Epithelial cell of alveolus of lung (primary cell): ENCODE results near the gene SLC44A4. TPM values are rescaled to one million over a fixed set of nuclear protein-coding genes. Genes with fewer than 3 reads are reported as not detected.

Experiments
- total RNA-seq: library from RNA; depleted of rRNA; stranded (reverse); fragments of >200 nt; gene quantifications from 2 replicates; pipeline ENCODE4 v1.2.1, GENCODE V29; 2015

The SLC44A4 gene
- total RNA-seq = 1.0 TPM in 1 of 2 replicates, not detected in the other

DNA sequence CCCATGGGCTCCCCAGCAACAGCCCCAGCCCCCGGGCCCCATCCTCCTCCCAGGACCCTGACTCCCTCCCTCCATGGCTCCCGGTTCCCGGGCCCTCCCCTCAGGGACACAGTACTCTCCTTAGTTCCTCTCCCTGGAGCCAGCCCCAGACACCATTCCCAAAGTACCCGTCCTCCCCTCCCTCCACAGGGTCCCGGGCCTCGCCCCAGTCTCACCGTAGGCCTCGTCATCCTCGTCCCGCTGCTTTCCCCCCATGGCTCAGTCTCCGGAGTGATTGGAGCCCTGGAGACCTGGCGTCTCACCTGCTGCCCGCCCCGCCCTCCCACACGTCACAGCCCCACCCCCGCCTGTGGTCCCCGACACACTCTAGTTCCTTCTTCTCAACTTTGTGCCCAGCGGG is at the start of gene SLC44A4:
Gene SLC44A4 (minus strand): TSS at position 272 of the 400 bp plus-strand sequence. CDS start 17 bp downstream, at position 255.

DNA sequence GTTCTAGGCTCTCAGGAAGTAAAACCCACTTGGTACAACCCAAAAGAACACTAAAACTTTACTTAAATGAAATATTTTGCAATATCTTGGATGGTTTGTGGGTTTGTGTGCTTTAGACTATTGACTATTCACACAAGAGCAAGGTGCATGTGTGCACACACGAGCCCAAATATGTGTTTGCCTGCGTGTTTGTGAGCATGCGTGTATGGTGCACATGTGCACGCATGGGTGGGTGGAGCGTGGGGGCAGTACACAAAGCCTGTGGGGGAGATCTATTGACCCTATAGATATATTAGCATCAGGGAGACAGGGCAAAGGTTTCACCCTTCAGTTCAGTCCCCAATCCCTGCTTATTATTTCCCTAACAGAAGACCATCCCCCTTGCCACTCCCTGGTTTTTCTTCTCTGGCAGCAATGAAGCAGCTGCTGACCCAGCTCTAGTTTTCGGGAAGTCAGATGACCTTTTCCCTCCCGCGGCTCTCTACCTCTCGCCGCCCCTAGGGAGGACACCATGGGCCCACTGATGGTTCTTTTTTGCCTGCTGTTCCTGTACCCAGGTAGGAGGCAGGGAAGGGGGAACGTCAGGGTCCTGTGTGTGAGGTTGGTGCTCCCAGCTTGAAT is 48.6 kb upstream of the SLC44A4 start, which contains the start of gene C2:
Gene C2 (plus strand): TSS at position 476 of the 621 bp plus-strand sequence. CDS start 36 bp downstream, at position 512.

DNA sequence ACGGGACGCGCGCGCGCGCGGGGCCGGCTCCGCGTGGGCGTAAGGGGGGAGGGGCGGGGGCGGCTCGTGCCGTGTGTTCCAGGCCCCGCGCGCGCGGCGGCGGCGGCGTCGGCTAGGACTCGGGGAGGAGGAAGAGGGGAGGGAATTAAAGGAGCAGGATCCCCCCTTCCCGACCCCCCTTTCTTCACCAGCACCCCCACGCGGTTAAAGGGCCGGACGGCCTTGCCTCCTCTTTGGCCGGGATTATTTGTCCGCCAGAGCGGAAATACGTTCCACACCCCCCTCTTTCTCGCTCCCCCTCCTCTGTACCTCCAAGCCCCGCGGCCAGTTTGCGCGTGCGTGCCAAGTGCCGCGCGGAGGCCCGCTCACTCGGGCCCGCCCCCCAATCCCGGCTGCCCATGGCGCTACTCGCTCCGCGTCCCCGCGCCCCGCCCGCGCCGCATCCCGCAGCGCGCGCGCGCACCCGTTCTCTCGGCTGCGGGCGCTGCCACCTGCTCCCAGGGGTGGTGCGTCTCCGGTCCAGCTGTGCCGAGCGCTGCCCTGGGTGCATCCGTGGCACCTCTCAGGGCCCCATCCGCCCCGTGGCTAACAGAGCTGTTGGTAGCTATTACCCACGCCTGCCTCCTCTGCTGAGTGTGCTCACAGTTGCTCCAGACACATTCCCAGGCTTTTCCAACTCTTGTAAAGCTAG is 23.3 kb upstream of the SLC44A4 start, which contains the start of gene ZBTB12:
Gene ZBTB12 (minus strand): TSS at position 134 of the 691 bp plus-strand sequence. CDS start 781 bp downstream, outside the sequence.

GRCh38 chr6:31897612-31898382 is 19.0 kb upstream of the SLC44A4 start, which contains the start of gene EHMT2:
EHMT2 (minus strand) TSS chr6:31897698; CDS start chr6:31897677, 21 bp downstream.

GRCh38 chr6:31862344-31863235 is 16.2 kb downstream of the SLC44A4 start, which contains the start of gene NEU1:
NEU1 (minus strand) TSS chr6:31862821; CDS start chr6:31862776, 45 bp downstream.

GRCh38 chr6:31827286-31828079 is 51.3 kb downstream of the SLC44A4 start, which contains the start of gene HSPA1B:
HSPA1B (plus strand) TSS chr6:31827738; CDS start chr6:31827951, 213 bp downstream.

DNA sequence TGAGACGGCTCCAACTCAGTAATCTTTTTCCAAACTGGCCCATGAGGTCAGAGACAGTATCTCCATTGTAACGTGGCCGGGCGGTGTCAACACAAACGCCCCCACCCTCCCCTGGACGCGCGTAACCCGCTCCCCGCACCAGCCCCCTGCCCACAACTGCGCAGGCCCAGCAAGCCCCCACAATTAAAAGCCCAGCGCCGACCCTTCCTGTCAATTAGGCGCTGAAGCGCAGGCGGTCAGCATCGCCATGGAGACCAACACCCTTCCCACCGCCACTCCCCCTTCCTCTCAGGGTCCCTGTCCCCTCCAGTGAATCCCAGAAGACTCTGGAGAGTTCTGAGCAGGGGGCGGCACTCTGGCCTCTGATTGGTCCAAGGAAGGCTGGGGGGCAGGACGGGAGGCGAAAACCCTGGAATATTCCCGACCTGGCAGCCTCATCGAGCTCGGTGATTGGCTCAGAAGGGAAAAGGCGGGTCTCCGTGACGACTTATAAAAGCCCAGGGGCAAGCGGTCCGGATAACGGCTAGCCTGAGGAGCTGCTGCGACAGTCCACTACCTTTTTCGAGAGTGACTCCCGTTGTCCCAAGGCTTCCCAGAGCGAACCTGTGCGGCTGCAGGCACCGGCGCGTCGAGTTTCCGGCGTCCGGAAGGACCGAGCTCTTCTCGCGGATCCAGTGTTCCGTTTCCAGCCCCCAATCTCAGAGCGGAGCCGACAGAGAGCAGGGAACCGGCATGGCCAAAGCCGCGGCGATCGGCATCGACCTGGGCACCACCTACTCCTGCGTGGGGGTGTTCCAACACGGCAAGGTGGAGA is 63.6 kb downstream of the SLC44A4 start, which contains the start of the genes HSPA1A and HSPA1L:
Gene HSPA1A (plus strand): TSS at position 519 of the 814 bp plus-strand sequence. CDS start 214 bp downstream, at position 733.
Gene HSPA1L (minus strand): TSS at position 259 of the 814 bp plus-strand sequence. CDS start 3,311 bp downstream, outside the sequence.

Other genes starting within 250 kb of the SLC44A4 start
- gene BAG6, start 226.3 kb downstream of the SLC44A4 start, total RNA-seq = 217 and 269 TPM in 2 replicates
- gene APOM, start 223.1 kb downstream of the SLC44A4 start, total RNA-seq = 1.8 and 3.0 TPM in 2 replicates
- gene C6orf47, start 218.2 kb downstream of the SLC44A4 start, total RNA-seq = 16.0 and 18.2 TPM in 2 replicates
- gene GPANK1, start 214.0 kb downstream of the SLC44A4 start, total RNA-seq = 20.8 and 34.9 TPM in 2 replicates
- 297 and 307 TPM in 2 replicates for gene CSNK2B, start 212.9 kb downstream of the SLC44A4 start, total RNA-seq
- gene LY6G5B, start 209.0 kb downstream of the SLC44A4 start, total RNA-seq = 0.91 and 2.1 TPM in 2 replicates
- 0.64 and 1.4 TPM in 2 replicates for gene LY6G5C, start 197.9 kb downstream of the SLC44A4 start, total RNA-seq
- 28.1 and 28.7 TPM in 2 replicates for gene ABHD16A, start 175.7 kb downstream of the SLC44A4 start, total RNA-seq
- gene LY6G6F, start 172.1 kb downstream of the SLC44A4 start, total RNA-seq = not detected in 2 replicates
- gene LY6G6D, start 163.6 kb downstream of the SLC44A4 start, total RNA-seq = not detected in 2 replicates
- gene LY6G6C, start 157.3 kb downstream of the SLC44A4 start, total RNA-seq = not detected in 2 replicates
- not detected in 2 replicates for gene MPIG6B, start 155.6 kb downstream of the SLC44A4 start, total RNA-seq
- gene DDAH2, start 149.7 kb downstream of the SLC44A4 start, total RNA-seq = 41.9 and 42.4 TPM in 2 replicates
- 281 and 648 TPM in 2 replicates for gene CLIC1, start 142.5 kb downstream of the SLC44A4 start, total RNA-seq
- gene MSH5, start 139.0 kb downstream of the SLC44A4 start, total RNA-seq = 5.0 and 10.5 TPM in 2 replicates
- gene SAPCD1, start 116.3 kb downstream of the SLC44A4 start, total RNA-seq = not detected in 2 replicates
- gene VWA7, start 101.7 kb downstream of the SLC44A4 start, total RNA-seq = 0.13 TPM in 1 of 2 replicates, not detected in the other
- 44.4 and 93.2 TPM in 2 replicates for gene VARS1, start 83.2 kb downstream of the SLC44A4 start, total RNA-seq
- 75.9 and 82.9 TPM in 2 replicates for gene LSM2, start 72.0 kb downstream of the SLC44A4 start, total RNA-seq
- 0.48 and 0.78 TPM in 2 replicates for gene HSPA1L, start 63.7 kb downstream of the SLC44A4 start, total RNA-seq
- gene HSPA1A, start 63.5 kb downstream of the SLC44A4 start, total RNA-seq = 54.6 and 130 TPM in 2 replicates
- gene HSPA1B, start 51.3 kb downstream of the SLC44A4 start, total RNA-seq = 56.9 and 72.9 TPM in 2 replicates
- 47.8 and 53.7 TPM in 2 replicates for gene NEU1, start 16.2 kb downstream of the SLC44A4 start, total RNA-seq
- gene EHMT2, start 18.7 kb upstream of the SLC44A4 start, total RNA-seq = 43.0 and 43.1 TPM in 2 replicates
- gene ZBTB12, start 23.1 kb upstream of the SLC44A4 start, total RNA-seq = 2.0 and 2.1 TPM in 2 replicates
- 0.65 and 4.8 TPM in 2 replicates for gene C2, start 48.7 kb upstream of the SLC44A4 start, total RNA-seq
- gene CFB, start 67.1 kb upstream of the SLC44A4 start, total RNA-seq = 5.2 and 10.7 TPM in 2 replicates
- gene NELFE, start 80.0 kb upstream of the SLC44A4 start, total RNA-seq = 80.6 and 127 TPM in 2 replicates
- 40.0 and 43.1 TPM in 2 replicates for gene SKIC2, start 80.2 kb upstream of the SLC44A4 start, total RNA-seq
- gene DXO, start 93.1 kb upstream of the SLC44A4 start, total RNA-seq = 13.3 and 24.6 TPM in 2 replicates
- 0.52 and 13.6 TPM in 2 replicates for gene C4A, start 103.1 kb upstream of the SLC44A4 start, total RNA-seq
- 0.39 and 9.3 TPM in 2 replicates for gene C4B, start 135.8 kb upstream of the SLC44A4 start, total RNA-seq
- not detected in 2 replicates for gene CYP21A2, start 159.4 kb upstream of the SLC44A4 start, total RNA-seq
- gene TNXB, start 230.3 kb upstream of the SLC44A4 start, total RNA-seq = 0.52 and 34.1 TPM in 2 replicates
- 20.9 and 43.1 TPM in 2 replicates for gene ATF6B, start 249.2 kb upstream of the SLC44A4 start, total RNA-seq